ENCODE measurements around the gene METTL9.
"Not testable (repeated sequence)": the region's sequence is repeated elsewhere in the genome, so short reads cannot be mapped to it uniquely, and the experiment has no call there.

- TF ChIP-seq ZNF600 (tag by site-specific recombination; IDR thresholded peaks at IDR 0.05); ZNF2 (tag by site-specific recombination; IDR thresholded peaks at IDR 0.05); ZFP41 (tag by site-specific recombination; IDR thresholded peaks at IDR 0.05; ENCODE audit: borderline replicate concordance); ZNF169 (tag by site-specific recombination; IDR thresholded peaks at IDR 0.05); PRDM1 (tag by site-specific recombination; IDR thresholded peaks at IDR 0.05): not testable (repeated sequence)
- TF ChIP-seq, protein P1, sequence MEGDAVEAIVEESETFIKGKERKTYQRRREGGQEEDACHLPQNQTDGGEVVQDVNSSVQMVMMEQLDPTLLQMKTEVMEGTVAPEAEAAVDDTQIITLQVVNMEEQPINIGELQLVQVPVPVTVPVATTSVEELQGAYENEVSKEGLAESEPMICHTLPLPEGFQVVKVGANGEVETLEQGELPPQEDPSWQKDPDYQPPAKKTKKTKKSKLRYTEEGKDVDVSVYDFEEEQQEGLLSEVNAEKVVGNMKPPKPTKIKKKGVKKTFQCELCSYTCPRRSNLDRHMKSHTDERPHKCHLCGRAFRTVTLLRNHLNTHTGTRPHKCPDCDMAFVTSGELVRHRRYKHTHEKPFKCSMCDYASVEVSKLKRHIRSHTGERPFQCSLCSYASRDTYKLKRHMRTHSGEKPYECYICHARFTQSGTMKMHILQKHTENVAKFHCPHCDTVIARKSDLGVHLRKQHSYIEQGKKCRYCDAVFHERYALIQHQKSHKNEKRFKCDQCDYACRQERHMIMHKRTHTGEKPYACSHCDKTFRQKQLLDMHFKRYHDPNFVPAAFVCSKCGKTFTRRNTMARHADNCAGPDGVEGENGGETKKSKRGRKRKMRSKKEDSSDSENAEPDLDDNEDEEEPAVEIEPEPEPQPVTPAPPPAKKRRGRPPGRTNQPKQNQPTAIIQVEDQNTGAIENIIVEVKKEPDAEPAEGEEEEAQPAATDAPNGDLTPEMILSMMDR (tag by site-specific recombination; IDR thresholded peaks at IDR 0.05) = not testable (repeated sequence)
Measured at GRCh38 chr16:21553481-21554296, 45.7 kb upstream of the METTL9 start.
